IMR-90 (cell line): ENCODE data around the gene SLIT3.

ENCODE experiments used
- BHLHE40 ChIP-seq: fragments of 150-350 bp; IDR thresholded peaks from 2 replicates; pipeline ENCODE4 v1.6.1; 2016; ENCODE audit warnings: mild to moderate bottlenecking, low read depth, low read length
- CEBPB ChIP-seq: IDR thresholded peaks from 2 replicates; pipeline ENCODE4 v1.6.1; 2012; ENCODE audit warnings: low read depth, low read length, improper control_type of control experiment
- CHD1 ChIP-seq: IDR thresholded peaks from 2 replicates; pipeline ENCODE4 v1.6.1; 2012; ENCODE audit warnings: low read depth, low read length, improper control_type of control experiment
- MAFK ChIP-seq: IDR thresholded peaks from 2 replicates; pipeline ENCODE4 v1.6.1; 2012; ENCODE audit warnings: low read depth, low read length, improper control_type of control experiment
- MAZ ChIP-seq: IDR thresholded peaks from 2 replicates; pipeline ENCODE4 v1.6.1; 2012; ENCODE audit warnings: low read depth, mild to moderate bottlenecking, low read length, improper control_type of control experiment, moderate library complexity, borderline replicate concordance
- MXI1 ChIP-seq: IDR thresholded peaks from 2 replicates; pipeline ENCODE4 v1.6.1; 2012; ENCODE audit warnings: low read depth, mild to moderate bottlenecking, low read length, moderate library complexity, borderline replicate concordance
- POLR2A ChIP-seq: IDR thresholded peaks from 2 replicates; pipeline ENCODE4 v1.6.1; 2012; ENCODE audit warnings: mild to moderate bottlenecking, low read depth, low read length
- RAD21 ChIP-seq: IDR thresholded peaks from 2 replicates; pipeline ENCODE4 v1.6.1; 2012; ENCODE audit warnings: low read length, improper control_type of control experiment
- RCOR1 ChIP-seq: IDR thresholded peaks from 2 replicates; pipeline ENCODE4 v1.6.1; 2012; ENCODE audit warnings: mild to moderate bottlenecking, low read length, improper control_type of control experiment; ENCODE audit not compliant: insufficient replicate concordance
- RFX5 ChIP-seq: IDR thresholded peaks from 2 replicates; pipeline ENCODE4 v1.8.0; 2012; ENCODE audit warnings: low read depth, mild to moderate bottlenecking, low read length, moderate library complexity
- SMC3 ChIP-seq: fragments of 150-350 bp; IDR thresholded peaks from 2 replicates; pipeline ENCODE4 v1.6.1; 2016; ENCODE audit warnings: low read depth, mild to moderate bottlenecking, antibody characterized with exemption, low read length, moderate library complexity
- TF ChIP-seq, protein P1 (sequence below): conservative IDR thresholded peaks from 2 replicates; pipeline ENCODE4 v1.5.1; 2012; ENCODE audit warnings: mild to moderate bottlenecking, low read depth, low read length, improper control_type of control experiment
- TF ChIP-seq, protein P2 (sequence below): fragments of 150-350 bp; IDR thresholded peaks from 2 replicates; pipeline ENCODE4 v1.6.1; 2017; ENCODE audit warnings: mild to moderate bottlenecking, antibody characterized with exemption, low read length, low read depth

DNA sequence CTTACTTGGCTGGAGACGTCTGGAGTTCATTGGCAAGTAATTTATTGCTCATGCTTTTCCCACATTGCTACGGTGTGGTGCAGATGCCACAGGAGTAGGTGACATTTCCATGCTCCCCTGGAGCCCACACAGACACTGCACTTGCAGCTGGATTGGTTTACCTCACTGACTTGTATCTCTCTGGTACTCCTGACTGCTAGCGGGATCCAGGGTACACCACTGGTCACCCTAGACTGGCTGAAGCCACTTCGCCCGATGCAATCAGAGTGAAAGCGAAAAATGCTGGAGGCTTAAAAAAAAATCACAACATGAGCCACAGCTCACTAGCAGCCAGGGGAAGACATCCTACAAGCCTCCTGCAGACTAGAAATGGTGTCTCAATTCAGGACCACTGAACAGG lies 32.6 kb upstream of the SLIT3 start:
- no peak for TF ChIP-seq RAD21
- TF ChIP-seq, protein P1, sequence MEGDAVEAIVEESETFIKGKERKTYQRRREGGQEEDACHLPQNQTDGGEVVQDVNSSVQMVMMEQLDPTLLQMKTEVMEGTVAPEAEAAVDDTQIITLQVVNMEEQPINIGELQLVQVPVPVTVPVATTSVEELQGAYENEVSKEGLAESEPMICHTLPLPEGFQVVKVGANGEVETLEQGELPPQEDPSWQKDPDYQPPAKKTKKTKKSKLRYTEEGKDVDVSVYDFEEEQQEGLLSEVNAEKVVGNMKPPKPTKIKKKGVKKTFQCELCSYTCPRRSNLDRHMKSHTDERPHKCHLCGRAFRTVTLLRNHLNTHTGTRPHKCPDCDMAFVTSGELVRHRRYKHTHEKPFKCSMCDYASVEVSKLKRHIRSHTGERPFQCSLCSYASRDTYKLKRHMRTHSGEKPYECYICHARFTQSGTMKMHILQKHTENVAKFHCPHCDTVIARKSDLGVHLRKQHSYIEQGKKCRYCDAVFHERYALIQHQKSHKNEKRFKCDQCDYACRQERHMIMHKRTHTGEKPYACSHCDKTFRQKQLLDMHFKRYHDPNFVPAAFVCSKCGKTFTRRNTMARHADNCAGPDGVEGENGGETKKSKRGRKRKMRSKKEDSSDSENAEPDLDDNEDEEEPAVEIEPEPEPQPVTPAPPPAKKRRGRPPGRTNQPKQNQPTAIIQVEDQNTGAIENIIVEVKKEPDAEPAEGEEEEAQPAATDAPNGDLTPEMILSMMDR, result no peak
- no peak for TF ChIP-seq POLR2A
- no peak for TF ChIP-seq CHD1
- TF ChIP-seq RFX5, result no peak
- no peak for TF ChIP-seq MXI1
- no peak for TF ChIP-seq MAZ
- no peak for TF ChIP-seq RCOR1
- TF ChIP-seq, protein P2, sequence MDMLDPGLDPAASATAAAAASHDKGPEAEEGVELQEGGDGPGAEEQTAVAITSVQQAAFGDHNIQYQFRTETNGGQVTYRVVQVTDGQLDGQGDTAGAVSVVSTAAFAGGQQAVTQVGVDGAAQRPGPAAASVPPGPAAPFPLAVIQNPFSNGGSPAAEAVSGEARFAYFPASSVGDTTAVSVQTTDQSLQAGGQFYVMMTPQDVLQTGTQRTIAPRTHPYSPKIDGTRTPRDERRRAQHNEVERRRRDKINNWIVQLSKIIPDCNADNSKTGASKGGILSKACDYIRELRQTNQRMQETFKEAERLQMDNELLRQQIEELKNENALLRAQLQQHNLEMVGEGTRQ, result no peak
- TF ChIP-seq CEBPB, result no peak
- TF ChIP-seq BHLHE40, result no peak
- TF ChIP-seq MAFK, result no peak
- TF ChIP-seq SMC3, result no peak
